Osteoblast (primary cell): Measurements from ENCODE around the gene MICU1. TPM values are rescaled to one million over a fixed set of nuclear protein-coding genes. Genes with fewer than 3 reads are reported as not detected.

Experiments used
- DNase-seq: peaks from one replicate; pipeline ENCODE4 v3.0.0; 2011; ENCODE audit warnings: low spot score, mixed read lengths; ENCODE audit not compliant: insufficient read length; ENCODE audit errors: missing footprints
- H2AFZ ChIP-seq: 2 replicates; pipeline ENCODE4 v1.6.0; 2011; ENCODE audit warnings: mild to moderate bottlenecking, low read length
- H3K27ac ChIP-seq: 2 replicates; pipeline ENCODE4 v1.5.1; 2011; ENCODE audit warnings: mild to moderate bottlenecking, low read depth, low read length, moderate library complexity
- H3K27me3 ChIP-seq: 2 replicates; pipeline ENCODE4 v1.6.0; 2012; ENCODE audit warnings: mild to moderate bottlenecking, control low read depth, inconsistent platforms, low read length, moderate library complexity; ENCODE audit not compliant: insufficient read depth
- H3K36me3 ChIP-seq: 2 replicates; pipeline ENCODE4 v1.5.1; 2011; ENCODE audit warnings: mild to moderate bottlenecking, low read length, control low read depth, moderate library complexity; ENCODE audit not compliant: insufficient read depth
- H3K4me1 ChIP-seq: 2 replicates; pipeline ENCODE4 v1.5.1; 2011; ENCODE audit warnings: mild to moderate bottlenecking, low read length, control low read depth, moderate library complexity; ENCODE audit not compliant: insufficient read depth
- H3K4me2 ChIP-seq: 2 replicates; pipeline ENCODE4 v1.6.0; 2011; ENCODE audit warnings: mild to moderate bottlenecking, low read length; ENCODE audit not compliant: insufficient read depth
- H3K4me3 ChIP-seq: fragments of 200-600 bp; sonication (generic); 3 replicates; pipeline ENCODE4 v1.5.1; 2012; ENCODE audit warnings: mild to moderate bottlenecking, low read length, inconsistent platforms; ENCODE audit not compliant: insufficient read depth
- H3K79me2 ChIP-seq: 2 replicates; pipeline ENCODE4 v1.6.0; 2012; ENCODE audit warnings: mild to moderate bottlenecking, low read length, control low read depth, inconsistent platforms; ENCODE audit not compliant: insufficient read depth
- H3K9me3 ChIP-seq: 2 replicates; pipeline ENCODE4 v1.5.1; 2011; ENCODE audit warnings: low read depth, low read length, control low read depth
- H4K20me1 ChIP-seq: 2 replicates; pipeline ENCODE4 v1.6.0; 2012; ENCODE audit warnings: mild to moderate bottlenecking, low read length, control low read depth; ENCODE audit not compliant: insufficient read depth
- total RNA-seq: library from RNA; depleted of rRNA; stranded (reverse); fragments of >200 nt; gene quantifications from 2 replicates; pipeline ENCODE4 v1.2.3, GENCODE V29; 2012
- TF ChIP-seq, protein P1 (sequence below): IDR thresholded peaks from 2 replicates; pipeline ENCODE4 v1.5.1; 2011; ENCODE audit warnings: mild to moderate bottlenecking, low read depth, low read length, moderate library complexity; ENCODE audit errors: extremely low read depth

MICU1 gene
- total RNA-seq, 1 donor: 79.6 TPM

DNA sequence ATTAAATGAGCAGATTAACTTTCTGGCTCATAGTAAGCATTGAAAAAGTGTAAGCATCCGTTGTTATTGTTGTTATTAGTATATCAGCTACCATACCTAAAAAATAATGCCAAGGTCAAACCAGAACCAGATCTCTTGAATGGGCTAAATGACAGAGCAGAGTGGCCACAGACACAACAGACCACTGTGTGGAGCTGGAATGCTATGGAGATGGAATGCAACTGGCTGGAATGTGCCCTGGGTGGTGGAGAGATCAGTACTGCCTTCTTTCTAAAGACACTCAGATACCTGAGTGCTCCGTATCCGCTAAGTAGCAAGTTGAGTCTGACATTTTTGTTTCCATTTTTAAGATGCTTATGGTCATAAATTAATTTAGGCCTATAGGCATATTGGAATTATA is 250.7 kb downstream of the MICU1 start:
- no peaks in the 10 kb centered on the region for H3K27me3 ChIP-seq
- H3K79me2 ChIP-seq: no peaks in the 10 kb centered on the region
- no peak overlapping the region for H3K4me3 ChIP-seq
- TF ChIP-seq, protein P1, sequence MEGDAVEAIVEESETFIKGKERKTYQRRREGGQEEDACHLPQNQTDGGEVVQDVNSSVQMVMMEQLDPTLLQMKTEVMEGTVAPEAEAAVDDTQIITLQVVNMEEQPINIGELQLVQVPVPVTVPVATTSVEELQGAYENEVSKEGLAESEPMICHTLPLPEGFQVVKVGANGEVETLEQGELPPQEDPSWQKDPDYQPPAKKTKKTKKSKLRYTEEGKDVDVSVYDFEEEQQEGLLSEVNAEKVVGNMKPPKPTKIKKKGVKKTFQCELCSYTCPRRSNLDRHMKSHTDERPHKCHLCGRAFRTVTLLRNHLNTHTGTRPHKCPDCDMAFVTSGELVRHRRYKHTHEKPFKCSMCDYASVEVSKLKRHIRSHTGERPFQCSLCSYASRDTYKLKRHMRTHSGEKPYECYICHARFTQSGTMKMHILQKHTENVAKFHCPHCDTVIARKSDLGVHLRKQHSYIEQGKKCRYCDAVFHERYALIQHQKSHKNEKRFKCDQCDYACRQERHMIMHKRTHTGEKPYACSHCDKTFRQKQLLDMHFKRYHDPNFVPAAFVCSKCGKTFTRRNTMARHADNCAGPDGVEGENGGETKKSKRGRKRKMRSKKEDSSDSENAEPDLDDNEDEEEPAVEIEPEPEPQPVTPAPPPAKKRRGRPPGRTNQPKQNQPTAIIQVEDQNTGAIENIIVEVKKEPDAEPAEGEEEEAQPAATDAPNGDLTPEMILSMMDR: no peak
- no peaks in the 10 kb centered on the region for H4K20me1 ChIP-seq
- peaks cover 7% of the 10 kb centered on the region for H3K36me3 ChIP-seq
- DNase-seq: no peak
- no peak overlapping the region for H3K27ac ChIP-seq
- H3K9me3 ChIP-seq: no peaks in the 10 kb centered on the region
- H3K4me2 ChIP-seq: no peak overlapping the region
- H3K4me1 ChIP-seq: no peaks in the 10 kb centered on the region
- H2AFZ ChIP-seq: no peak overlapping the region

DNA sequence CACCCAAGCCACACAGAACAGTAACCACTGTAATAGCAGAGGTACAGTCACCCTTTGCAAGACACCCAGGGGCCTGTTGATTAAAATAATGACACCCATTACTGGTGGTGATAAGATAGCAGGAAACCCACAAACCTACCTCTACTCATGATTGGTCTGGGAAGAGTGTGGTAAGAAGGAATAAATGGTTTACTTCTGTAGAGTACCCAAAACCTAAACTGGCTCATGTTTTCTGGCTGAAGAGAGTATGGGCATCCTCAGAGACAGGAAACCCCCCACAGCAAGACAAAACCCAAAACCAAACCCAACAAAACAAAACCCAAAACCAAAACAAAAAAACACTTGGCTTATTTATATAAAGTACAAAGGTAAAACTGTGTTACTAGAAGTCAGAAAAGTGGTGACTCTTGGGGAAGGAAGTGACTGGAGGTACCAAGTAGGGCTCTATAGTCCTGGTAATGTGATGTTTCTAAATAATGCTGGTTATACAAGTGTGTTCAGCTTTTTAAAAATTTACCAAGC is 255.6 kb downstream of the MICU1 start:
- Histone ChIP-seq H3K4me2 (no peak overlapping the region), H3K4me3 (no peak overlapping the region), H3K27ac (no peak overlapping the region), H3K9me3 (no peaks in the 10 kb centered on the region), H3K79me2 (no peaks in the 10 kb centered on the region), H2AFZ (no peak overlapping the region), H3K4me1 (no peaks in the 10 kb centered on the region), H4K20me1 (no peaks in the 10 kb centered on the region), H3K27me3 (no peaks in the 10 kb centered on the region), H3K36me3 (peaks cover 10% of the 10 kb centered on the region)
- TF ChIP-seq, protein P1: no peak
- peak; percentile 36 for DNase-seq

DNA sequence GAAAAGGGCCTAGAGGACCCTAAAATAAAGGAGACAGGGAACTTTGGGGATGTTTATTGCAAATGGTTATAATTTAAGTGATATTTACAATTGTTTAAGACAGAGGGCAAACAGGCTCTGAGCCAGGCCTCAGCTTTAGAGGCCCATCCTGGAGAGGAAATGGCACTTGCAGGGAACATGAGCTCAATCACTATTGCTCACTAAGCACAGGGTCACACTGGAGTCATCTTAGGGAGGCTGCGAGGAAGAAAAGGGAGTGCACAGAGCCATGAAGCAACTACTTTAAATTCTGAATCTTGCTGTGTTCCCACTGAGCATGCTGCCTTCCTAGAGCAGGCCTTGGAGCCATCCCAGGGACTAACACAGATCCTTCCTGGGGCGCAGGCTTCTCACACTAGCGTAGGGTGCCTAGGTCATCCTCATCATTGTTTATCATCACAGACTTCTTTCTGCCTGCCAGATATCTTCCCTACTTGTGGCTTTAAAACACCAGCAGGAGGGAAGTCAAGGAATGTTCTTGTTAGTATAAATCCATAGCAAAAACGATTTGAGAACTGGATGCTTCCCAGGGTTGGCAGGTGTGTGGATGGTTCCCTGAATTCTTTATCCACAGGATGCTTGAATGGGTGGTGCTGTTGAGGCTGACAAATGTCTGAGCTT is 258.4 kb downstream of the MICU1 start:
- Histone ChIP-seq H3K4me2 (no peak overlapping the region), H4K20me1 (no peaks in the 10 kb centered on the region), H3K4me3 (no peak overlapping the region), H3K79me2 (no peaks in the 10 kb centered on the region), H3K4me1 (peaks cover 9% of the 10 kb centered on the region), H3K36me3 (peaks cover 8% of the 10 kb centered on the region), H3K27me3 (no peaks in the 10 kb centered on the region), H3K9me3 (no peaks in the 10 kb centered on the region), H2AFZ (no peak overlapping the region), H3K27ac (no peak overlapping the region)
- DNase-seq: no peak
- TF ChIP-seq, protein P1: no peak

DNA sequence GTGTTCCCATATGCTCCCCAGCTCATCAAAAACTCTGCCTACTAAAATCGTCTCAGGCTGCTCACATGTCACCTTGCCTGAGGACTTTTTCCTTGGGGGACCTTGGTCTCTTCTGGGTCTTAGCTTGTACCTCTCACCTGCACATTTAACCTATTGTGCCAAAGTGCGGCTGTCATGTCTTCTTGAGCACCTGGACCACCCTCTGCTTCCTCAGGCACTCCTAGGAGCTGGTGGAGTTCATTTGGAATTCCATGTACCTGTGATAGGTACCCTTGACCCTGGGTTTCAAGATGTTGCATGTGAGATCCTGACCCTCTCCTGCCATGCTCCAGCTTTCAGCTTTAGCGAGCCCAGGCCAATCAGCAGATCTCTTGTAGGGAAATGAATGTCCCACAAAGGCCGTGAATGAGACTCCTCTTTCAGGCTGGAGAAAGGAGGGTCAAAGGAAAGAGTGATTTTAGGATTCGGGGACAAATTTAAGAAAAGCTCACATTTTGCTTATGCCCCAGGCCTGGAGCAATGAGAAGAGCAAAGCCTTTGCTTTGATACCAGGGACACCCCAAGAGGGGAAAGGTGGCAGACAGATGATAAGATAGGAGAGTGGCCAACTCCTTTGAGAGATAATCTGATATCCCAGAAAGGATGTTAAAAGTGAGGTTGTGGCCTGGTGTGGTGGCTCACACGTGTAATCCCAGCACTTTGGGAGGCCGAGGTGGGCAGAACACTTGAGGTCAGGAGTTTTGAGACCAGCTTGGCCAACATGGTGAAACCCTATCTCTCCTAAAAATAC is 260.6 kb downstream of the MICU1 start:
- H4K20me1 ChIP-seq: no peaks in the 10 kb centered on the region
- no peak overlapping the region for H3K4me2 ChIP-seq
- H3K4me3 ChIP-seq: no peak overlapping the region
- H3K4me1 ChIP-seq: peaks cover 9% of the 10 kb centered on the region
- no peaks in the 10 kb centered on the region for H3K27me3 ChIP-seq
- TF ChIP-seq, protein P1: no peak
- H3K9me3 ChIP-seq: no peaks in the 10 kb centered on the region
- H2AFZ ChIP-seq: no peak overlapping the region
- H3K79me2 ChIP-seq: no peaks in the 10 kb centered on the region
- no peak overlapping the region for H3K27ac ChIP-seq
- no peak for DNase-seq
- H3K36me3 ChIP-seq: peaks cover 8% of the 10 kb centered on the region
